Measurements from ENCODE around the gene MARCHF3.
"Not testable (repeated sequence)": the region's sequence is repeated elsewhere in the genome, so short reads cannot be mapped to it uniquely, and the experiment has no call there.

Gene MARCHF3

GRCh38 chr5:126847456-126847820 lies 182.9 kb downstream of the MARCHF3 start:
- DNase-seq (ENCODE audit: low read depth in 2 of 2), result no peak

GRCh38 chr5:126846744-126847455 lies 183.5 kb downstream of the MARCHF3 start:
- DNase-seq (ENCODE audit: low read depth in 2 of 2), result no peak

GRCh38 chr5:126846344-126846743 lies 184.0 kb downstream of the MARCHF3 start:
- no peak for DNase-seq (ENCODE audit: low read depth in 2 of 2)

- peak; percentile 29 to 43 for DNase-seq (ENCODE audit: low read depth in 2 of 2)
These were observed 184.8 kb downstream of the MARCHF3 start for GRCh38 chr5:126845470-126846070.

- not testable (repeated sequence) for DNase-seq (ENCODE audit: low read depth in 2 of 2)
These were observed 187.0 kb downstream of the MARCHF3 start for GRCh38 chr5:126843375-126843774.

- DNase-seq (ENCODE audit: low read depth in 2 of 2), result not testable (repeated sequence)
These were observed 191.0 kb downstream of the MARCHF3 start for GRCh38 chr5:126839407-126839806.

GRCh38 chr5:126837906-126838539 lies 192.3 kb downstream of the MARCHF3 start:
- no peak for DNase-seq (ENCODE audit: low read depth in 2 of 2)

GRCh38 chr5:126837242-126837641 lies 193.1 kb downstream of the MARCHF3 start:
- DNase-seq (ENCODE audit: low read depth in 2 of 2), result no peak

GRCh38 chr5:126836778-126837177 lies 193.6 kb downstream of the MARCHF3 start:
- DNase-seq (ENCODE audit: low read depth in 2 of 2), result no peak

- no peak for DNase-seq (ENCODE audit: low read depth in 2 of 2)
These were observed 199.2 kb downstream of the MARCHF3 start for GRCh38 chr5:126831156-126831555.

- no peak for DNase-seq (ENCODE audit: low read depth in 2 of 2)
These were observed 200.3 kb downstream of the MARCHF3 start for GRCh38 chr5:126830061-126830460.

GRCh38 chr5:126829098-126829497 lies 201.3 kb downstream of the MARCHF3 start:
- DNase-seq (ENCODE audit: low read depth in 2 of 2), result no peak

GRCh38 chr5:126826619-126827215 lies 203.6 kb downstream of the MARCHF3 start:
- DNase-seq (ENCODE audit: low read depth in 2 of 2), result no peak

- no peak for DNase-seq (ENCODE audit: low read depth in 2 of 2)
These were observed 211.1 kb downstream of the MARCHF3 start for GRCh38 chr5:126819253-126819652.

- DNase-seq (ENCODE audit: low read depth in 2 of 2), result no peak
These were observed 211.6 kb downstream of the MARCHF3 start for GRCh38 chr5:126818736-126819135.

All from activated CD4-positive, alpha-beta T cell treated with anti-CD3 and anti-CD28 coated beads for 24 hours (primary cell).